Measurements from ENCODE around the gene UGT1A1.

- TF ChIP-seq EZH2phosphoT487 (IDR thresholded peaks at IDR 0.05; ENCODE audit: insufficient read depth, low read depth) = no peak
- no peak for TF ChIP-seq EZH2 (IDR thresholded peaks at IDR 0.05; ENCODE audit: insufficient read depth, poor library complexity, severe bottlenecking)
Observed at GRCh38 chr2:233713262-233713615, 46.8 kb upstream of the UGT1A1 start.

Measured in GM23248 (cell line).